Measurements from ENCODE around the gene PDE7B.

Gene PDE7B

DNA sequence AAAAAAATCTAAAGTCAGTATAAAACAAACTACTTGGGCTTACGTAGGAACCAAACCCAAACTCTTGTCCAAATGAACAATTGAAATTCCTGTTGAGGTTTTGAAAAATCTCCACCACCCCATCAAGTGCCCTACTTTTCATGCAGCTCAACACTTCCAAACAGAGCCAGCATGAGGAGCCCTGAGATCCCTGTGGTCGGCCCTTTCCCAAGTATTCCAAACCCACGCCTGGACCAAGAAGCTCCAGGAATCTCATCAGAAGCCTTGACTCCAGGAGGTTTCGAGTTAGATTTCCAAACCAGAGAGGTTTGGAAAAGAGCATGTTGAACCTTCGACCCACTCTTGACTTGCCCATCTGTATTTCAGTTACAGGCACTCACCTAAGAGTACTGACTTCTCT, 219.3 kb downstream of the PDE7B start:
- no peaks in the 10 kb centered on the region for H3K9me3 ChIP-seq (ENCODE audit: control insufficient read depth, insufficient read depth, low read depth, low read length)
- no peaks in the 10 kb centered on the region for H3K4me1 ChIP-seq (ENCODE audit: control insufficient read depth, insufficient read depth, low read length)
- H3K4me3 ChIP-seq (ENCODE audit: low read depth, low read length): no peak overlapping the region
- ChIA-PET POLR2A (no interaction called here), CTCF (interaction anchor here (2.6 kb wide), 1 partner anchor 155 kb away, joined by 7 read pairs; no protein-coding TSS in a partner anchor)
- H3K36me3 ChIP-seq (ENCODE audit: control insufficient read depth in 2 of 2, insufficient read depth in 1 of 2, low read length in 2 of 2): no peaks in the 10 kb centered on the region
- TF ChIP-seq ZNF639 (tag by site-specific recombination; IDR thresholded peaks at IDR 0.05): no peak
- no peak for TF ChIP-seq ZNF529 (tag by site-specific recombination; IDR thresholded peaks at IDR 0.05; ENCODE audit: insufficient replicate concordance)
- TF ChIP-seq, protein P1, sequence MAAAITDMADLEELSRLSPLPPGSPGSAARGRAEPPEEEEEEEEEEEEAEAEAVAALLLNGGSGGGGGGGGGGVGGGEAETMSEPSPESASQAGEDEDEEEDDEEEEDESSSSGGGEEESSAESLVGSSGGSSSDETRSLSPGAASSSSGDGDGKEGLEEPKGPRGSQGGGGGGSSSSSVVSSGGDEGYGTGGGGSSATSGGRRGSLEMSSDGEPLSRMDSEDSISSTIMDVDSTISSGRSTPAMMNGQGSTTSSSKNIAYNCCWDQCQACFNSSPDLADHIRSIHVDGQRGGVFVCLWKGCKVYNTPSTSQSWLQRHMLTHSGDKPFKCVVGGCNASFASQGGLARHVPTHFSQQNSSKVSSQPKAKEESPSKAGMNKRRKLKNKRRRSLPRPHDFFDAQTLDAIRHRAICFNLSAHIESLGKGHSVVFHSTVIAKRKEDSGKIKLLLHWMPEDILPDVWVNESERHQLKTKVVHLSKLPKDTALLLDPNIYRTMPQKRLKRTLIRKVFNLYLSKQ (tag by site-specific recombination; IDR thresholded peaks at IDR 0.05; ENCODE audit: borderline replicate concordance): no peak
- no peak for TF ChIP-seq PRDM2 (tag by site-specific recombination; IDR thresholded peaks at IDR 0.05; ENCODE audit: borderline replicate concordance)
- TF ChIP-seq ZNF157 (tag by site-specific recombination; IDR thresholded peaks at IDR 0.05): no peak
- TF ChIP-seq, protein P2, sequence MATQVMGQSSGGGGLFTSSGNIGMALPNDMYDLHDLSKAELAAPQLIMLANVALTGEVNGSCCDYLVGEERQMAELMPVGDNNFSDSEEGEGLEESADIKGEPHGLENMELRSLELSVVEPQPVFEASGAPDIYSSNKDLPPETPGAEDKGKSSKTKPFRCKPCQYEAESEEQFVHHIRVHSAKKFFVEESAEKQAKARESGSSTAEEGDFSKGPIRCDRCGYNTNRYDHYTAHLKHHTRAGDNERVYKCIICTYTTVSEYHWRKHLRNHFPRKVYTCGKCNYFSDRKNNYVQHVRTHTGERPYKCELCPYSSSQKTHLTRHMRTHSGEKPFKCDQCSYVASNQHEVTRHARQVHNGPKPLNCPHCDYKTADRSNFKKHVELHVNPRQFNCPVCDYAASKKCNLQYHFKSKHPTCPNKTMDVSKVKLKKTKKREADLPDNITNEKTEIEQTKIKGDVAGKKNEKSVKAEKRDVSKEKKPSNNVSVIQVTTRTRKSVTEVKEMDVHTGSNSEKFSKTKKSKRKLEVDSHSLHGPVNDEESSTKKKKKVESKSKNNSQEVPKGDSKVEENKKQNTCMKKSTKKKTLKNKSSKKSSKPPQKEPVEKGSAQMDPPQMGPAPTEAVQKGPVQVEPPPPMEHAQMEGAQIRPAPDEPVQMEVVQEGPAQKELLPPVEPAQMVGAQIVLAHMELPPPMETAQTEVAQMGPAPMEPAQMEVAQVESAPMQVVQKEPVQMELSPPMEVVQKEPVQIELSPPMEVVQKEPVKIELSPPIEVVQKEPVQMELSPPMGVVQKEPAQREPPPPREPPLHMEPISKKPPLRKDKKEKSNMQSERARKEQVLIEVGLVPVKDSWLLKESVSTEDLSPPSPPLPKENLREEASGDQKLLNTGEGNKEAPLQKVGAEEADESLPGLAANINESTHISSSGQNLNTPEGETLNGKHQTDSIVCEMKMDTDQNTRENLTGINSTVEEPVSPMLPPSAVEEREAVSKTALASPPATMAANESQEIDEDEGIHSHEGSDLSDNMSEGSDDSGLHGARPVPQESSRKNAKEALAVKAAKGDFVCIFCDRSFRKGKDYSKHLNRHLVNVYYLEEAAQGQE (tag by site-specific recombination; IDR thresholded peaks at IDR 0.05): no peak
- TF ChIP-seq TSHZ1 (tag by site-specific recombination; IDR thresholded peaks at IDR 0.05; ENCODE audit: borderline replicate concordance): no peak
- TF ChIP-seq ZNF580 (tag by site-specific recombination; IDR thresholded peaks at IDR 0.05): no peak
- TF ChIP-seq, protein P3, sequence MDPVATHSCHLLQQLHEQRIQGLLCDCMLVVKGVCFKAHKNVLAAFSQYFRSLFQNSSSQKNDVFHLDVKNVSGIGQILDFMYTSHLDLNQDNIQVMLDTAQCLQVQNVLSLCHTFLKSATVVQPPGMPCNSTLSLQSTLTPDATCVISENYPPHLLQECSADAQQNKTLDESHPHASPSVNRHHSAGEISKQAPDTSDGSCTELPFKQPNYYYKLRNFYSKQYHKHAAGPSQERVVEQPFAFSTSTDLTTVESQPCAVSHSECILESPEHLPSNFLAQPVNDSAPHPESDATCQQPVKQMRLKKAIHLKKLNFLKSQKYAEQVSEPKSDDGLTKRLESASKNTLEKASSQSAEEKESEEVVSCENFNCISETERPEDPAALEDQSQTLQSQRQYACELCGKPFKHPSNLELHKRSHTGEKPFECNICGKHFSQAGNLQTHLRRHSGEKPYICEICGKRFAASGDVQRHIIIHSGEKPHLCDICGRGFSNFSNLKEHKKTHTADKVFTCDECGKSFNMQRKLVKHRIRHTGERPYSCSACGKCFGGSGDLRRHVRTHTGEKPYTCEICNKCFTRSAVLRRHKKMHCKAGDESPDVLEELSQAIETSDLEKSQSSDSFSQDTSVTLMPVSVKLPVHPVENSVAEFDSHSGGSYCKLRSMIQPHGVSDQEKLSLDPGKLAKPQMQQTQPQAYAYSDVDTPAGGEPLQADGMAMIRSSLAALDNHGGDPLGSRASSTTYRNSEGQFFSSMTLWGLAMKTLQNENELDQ (tag by site-specific recombination; IDR thresholded peaks at IDR 0.05; ENCODE audit: low read depth): no peak
- TF ChIP-seq, protein P4, sequence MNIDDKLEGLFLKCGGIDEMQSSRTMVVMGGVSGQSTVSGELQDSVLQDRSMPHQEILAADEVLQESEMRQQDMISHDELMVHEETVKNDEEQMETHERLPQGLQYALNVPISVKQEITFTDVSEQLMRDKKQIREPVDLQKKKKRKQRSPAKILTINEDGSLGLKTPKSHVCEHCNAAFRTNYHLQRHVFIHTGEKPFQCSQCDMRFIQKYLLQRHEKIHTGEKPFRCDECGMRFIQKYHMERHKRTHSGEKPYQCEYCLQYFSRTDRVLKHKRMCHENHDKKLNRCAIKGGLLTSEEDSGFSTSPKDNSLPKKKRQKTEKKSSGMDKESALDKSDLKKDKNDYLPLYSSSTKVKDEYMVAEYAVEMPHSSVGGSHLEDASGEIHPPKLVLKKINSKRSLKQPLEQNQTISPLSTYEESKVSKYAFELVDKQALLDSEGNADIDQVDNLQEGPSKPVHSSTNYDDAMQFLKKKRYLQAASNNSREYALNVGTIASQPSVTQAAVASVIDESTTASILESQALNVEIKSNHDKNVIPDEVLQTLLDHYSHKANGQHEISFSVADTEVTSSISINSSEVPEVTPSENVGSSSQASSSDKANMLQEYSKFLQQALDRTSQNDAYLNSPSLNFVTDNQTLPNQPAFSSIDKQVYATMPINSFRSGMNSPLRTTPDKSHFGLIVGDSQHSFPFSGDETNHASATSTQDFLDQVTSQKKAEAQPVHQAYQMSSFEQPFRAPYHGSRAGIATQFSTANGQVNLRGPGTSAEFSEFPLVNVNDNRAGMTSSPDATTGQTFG (tag by site-specific recombination; IDR thresholded peaks at IDR 0.05; ENCODE audit: borderline replicate concordance): no peak
- TF ChIP-seq ZNF521 (tag by site-specific recombination; IDR thresholded peaks at IDR 0.05): no peak
- TF ChIP-seq ZFP69B (tag by site-specific recombination; IDR thresholded peaks at IDR 0.05): no peak
- no peak for TF ChIP-seq ZNF138 (tag by site-specific recombination; IDR thresholded peaks at IDR 0.05; ENCODE audit: borderline replicate concordance)
- TF ChIP-seq ZNF707 (tag by site-specific recombination; IDR thresholded peaks at IDR 0.05): no peak
- no peak overlapping the region for H3K27ac ChIP-seq (ENCODE audit: extremely low read depth, low read depth, low read length)

All from HEK293 (cell line).